Measurements from ENCODE around the gene ALOX15.
"Not testable (repeated sequence)": the region's sequence is repeated elsewhere in the genome, so short reads cannot be mapped to it uniquely, and the experiment has no call there.

DNA sequence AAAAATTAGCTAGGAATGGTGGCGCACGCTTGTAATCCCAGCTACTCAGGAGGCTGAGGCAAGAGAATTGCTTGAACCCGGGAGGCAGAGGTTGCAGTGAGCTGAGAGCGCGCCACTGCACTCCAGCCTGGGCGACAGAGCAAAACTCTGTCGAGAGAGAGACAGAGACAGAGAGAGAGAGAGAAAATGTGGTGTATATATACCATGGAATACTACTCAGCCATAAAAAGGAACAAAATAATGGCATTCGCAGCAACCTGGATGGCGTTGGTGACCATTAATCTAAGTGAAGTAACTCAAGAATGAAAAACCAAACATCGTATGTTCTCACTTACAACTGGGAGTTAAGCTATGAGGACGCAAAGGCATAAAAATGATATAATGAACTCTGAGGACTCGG, 48.4 kb upstream of the ALOX15 start:
- TF ChIP-seq, protein P1, sequence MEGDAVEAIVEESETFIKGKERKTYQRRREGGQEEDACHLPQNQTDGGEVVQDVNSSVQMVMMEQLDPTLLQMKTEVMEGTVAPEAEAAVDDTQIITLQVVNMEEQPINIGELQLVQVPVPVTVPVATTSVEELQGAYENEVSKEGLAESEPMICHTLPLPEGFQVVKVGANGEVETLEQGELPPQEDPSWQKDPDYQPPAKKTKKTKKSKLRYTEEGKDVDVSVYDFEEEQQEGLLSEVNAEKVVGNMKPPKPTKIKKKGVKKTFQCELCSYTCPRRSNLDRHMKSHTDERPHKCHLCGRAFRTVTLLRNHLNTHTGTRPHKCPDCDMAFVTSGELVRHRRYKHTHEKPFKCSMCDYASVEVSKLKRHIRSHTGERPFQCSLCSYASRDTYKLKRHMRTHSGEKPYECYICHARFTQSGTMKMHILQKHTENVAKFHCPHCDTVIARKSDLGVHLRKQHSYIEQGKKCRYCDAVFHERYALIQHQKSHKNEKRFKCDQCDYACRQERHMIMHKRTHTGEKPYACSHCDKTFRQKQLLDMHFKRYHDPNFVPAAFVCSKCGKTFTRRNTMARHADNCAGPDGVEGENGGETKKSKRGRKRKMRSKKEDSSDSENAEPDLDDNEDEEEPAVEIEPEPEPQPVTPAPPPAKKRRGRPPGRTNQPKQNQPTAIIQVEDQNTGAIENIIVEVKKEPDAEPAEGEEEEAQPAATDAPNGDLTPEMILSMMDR (IDR thresholded peaks at IDR 0.05; ENCODE audit: insufficient read depth, low read length, poor library complexity, severe bottlenecking), result not testable (repeated sequence)
- TF ChIP-seq EZH2phosphoT487 (conservative IDR thresholded peaks at IDR 0.05; ENCODE audit: low read length), result not testable (repeated sequence)

Measured in SU-DHL-6 (cell line).